SU-DHL-6 (cell line): ENCODE results near the gene GLIS2.

Experiments used
- H2AFZ ChIP-seq: fragments of 200-600 bp; sonication (generic); 2 replicates; pipeline ENCODE4 v1.6.1; 2014; ENCODE audit warnings: low read depth, mild to moderate bottlenecking, moderate library complexity, mixed read lengths, antibody characterized with exemption, low read length; ENCODE audit not compliant: severe bottlenecking
- H3F3A ChIP-seq: fragments of 200-600 bp; shearing (Covaris generic); 2 replicates; pipeline ENCODE4 v1.6.0; 2016; ENCODE audit warnings: antibody characterized with exemption, mild to moderate bottlenecking; ENCODE audit not compliant: insufficient read depth
- H3K27ac ChIP-seq: fragments of 200-600 bp; sonication (generic); 2 replicates; pipeline ENCODE4 v1.5.1; 2016; ENCODE audit warnings: low read depth, mild to moderate bottlenecking, low read length, moderate library complexity, mixed read lengths
- H3K27me3 ChIP-seq: fragments of 200-600 bp; sonication (generic), shearing (Covaris generic); 2 replicates; pipeline ENCODE4 v1.6.0; 2014; ENCODE audit warnings: mild to moderate bottlenecking, low read length
- H3K36me3 ChIP-seq: fragments of 200-600 bp; sonication (generic); 2 replicates; pipeline ENCODE4 v1.6.1; 2014; ENCODE audit warnings: mild to moderate bottlenecking, low read length, mixed read lengths
- H3K4me2 ChIP-seq: fragments of 300-600, 200-600 bp; shearing (Covaris generic), sonication (generic); 2 replicates; pipeline ENCODE4 v1.6.0; 2014; ENCODE audit warnings: low read length, low read depth, mild to moderate bottlenecking; ENCODE audit not compliant: poor library complexity, severe bottlenecking
- H3K4me3 ChIP-seq: fragments of 200-600 bp; sonication (generic); 2 replicates; pipeline ENCODE4 v1.5.1; 2014; ENCODE audit warnings: antibody characterized with exemption, low read length, mild to moderate bottlenecking, mixed read lengths; ENCODE audit not compliant: insufficient read depth, poor library complexity, severe bottlenecking
- H3K79me2 ChIP-seq: fragments of 200-600 bp; sonication (generic); 2 replicates; pipeline ENCODE4 v1.6.1; 2014; ENCODE audit warnings: mild to moderate bottlenecking, low read length, moderate library complexity; ENCODE audit not compliant: insufficient read depth
- H3K9ac ChIP-seq: fragments of 200-600 bp; sonication (generic); 2 replicates; pipeline ENCODE4 v1.7.0; 2014; ENCODE audit warnings: mild to moderate bottlenecking, low read length
- H3K9me2 ChIP-seq: fragments of 200-600 bp; sonication (generic); replicated peaks from 2 replicates; pipeline ENCODE4 v1.6.1; 2014; ENCODE audit warnings: low read length; ENCODE audit not compliant: insufficient read depth
- H3K9me3 ChIP-seq: fragments of 200-600 bp; sonication (generic); 2 replicates; pipeline ENCODE4 v1.6.1; 2014; ENCODE audit warnings: low read length, mixed read lengths; ENCODE audit not compliant: insufficient read depth
- H4K20me1 ChIP-seq: fragments of 200-600 bp; sonication (generic); 2 replicates; pipeline ENCODE4 v1.6.1; 2014; ENCODE audit warnings: low read depth, mild to moderate bottlenecking, antibody characterized with exemption, low read length, moderate library complexity, mixed read lengths
- CTCF ChIP-seq: fragments of 200-600 bp; sonication (generic); IDR thresholded peaks from one replicate; pipeline ENCODE4 v1.5.1; 2017; ENCODE audit warnings: antibody characterized with exemption, mild to moderate bottlenecking, low read length, moderate library complexity; ENCODE audit not compliant: insufficient read depth, poor library complexity, severe bottlenecking
- EZH2phosphoT487 ChIP-seq: fragments of 200-600 bp; sonication (generic), shearing (Covaris generic); conservative IDR thresholded peaks from 2 replicates; pipeline ENCODE4 v1.6.1; 2018; ENCODE audit warnings: mild to moderate bottlenecking, antibody characterized with exemption, low read length, moderate library complexity, mixed read lengths

GLIS2 gene

GRCh38 chr16:4354512-4355409 lies 38.9 kb downstream of the GLIS2 start:
- H3K27me3 ChIP-seq, result no peaks in the 10 kb centered on the region
- H3K79me2 ChIP-seq, result peaks cover 13% of the 10 kb centered on the region
- no peak overlapping the region for H3K9ac ChIP-seq
- no peaks in the 10 kb centered on the region for H3K9me3 ChIP-seq
- no peaks in the 10 kb centered on the region for H3K9me2 ChIP-seq
- TF ChIP-seq EZH2phosphoT487, result no peak
- TF ChIP-seq CTCF, result no peak
- H4K20me1 ChIP-seq, result no peaks in the 10 kb centered on the region
- H3K4me2 ChIP-seq, result no peak overlapping the region
- no peak overlapping the region for H3K4me3 ChIP-seq
- H3F3A ChIP-seq, result 0 out of 2 replicates have a peak, but pooled peaks cover 4% of the 10 kb centered on the region
- peaks cover 3% of the 10 kb centered on the region; the same call in 1 of the 2 replicates for H3K36me3 ChIP-seq
- no peak overlapping the region for H2AFZ ChIP-seq
- H3K27ac ChIP-seq, result no peak overlapping the region

- Histone ChIP-seq H3K4me2 (no peak overlapping the region), H3K9ac (no peak overlapping the region), H2AFZ (no peak overlapping the region), H3K9me3 (no peaks in the 10 kb centered on the region), H3K4me3 (no peak overlapping the region), H3K27ac (no peak overlapping the region), H3K79me2 (no peaks in the 10 kb centered on the region), H3K9me2 (no peaks in the 10 kb centered on the region), H3K36me3 (peaks cover 3% of the 10 kb centered on the region; the same call in 1 of the 2 replicates), H3F3A (0 out of 2 replicates have a peak, but pooled peaks cover 4% of the 10 kb centered on the region), H3K27me3 (no peaks in the 10 kb centered on the region), H4K20me1 (no peaks in the 10 kb centered on the region)
- no peak for TF ChIP-seq CTCF
- no peak for TF ChIP-seq EZH2phosphoT487
These were observed 41.0 kb downstream of the GLIS2 start for GRCh38 chr16:4356820-4357219.

- Histone ChIP-seq H3K4me2 (no peak overlapping the region), H3K79me2 (no peaks in the 10 kb centered on the region), H3K27ac (no peak overlapping the region), H3F3A (peaks cover 8% of the 10 kb centered on the region; the same call in 1 of the 2 replicates), H3K4me3 (no peak overlapping the region), H4K20me1 (no peaks in the 10 kb centered on the region), H3K36me3 (peaks cover 3% of the 10 kb centered on the region; the same call in 1 of the 2 replicates), H3K9me3 (no peaks in the 10 kb centered on the region), H2AFZ (no peak overlapping the region), H3K27me3 (no peaks in the 10 kb centered on the region), H3K9me2 (no peaks in the 10 kb centered on the region), H3K9ac (no peak overlapping the region)
- no peak for TF ChIP-seq CTCF
- TF ChIP-seq EZH2phosphoT487, result no peak
These were observed 42.4 kb downstream of the GLIS2 start for GRCh38 chr16:4358236-4358635.
